GM20431 (cell line): ENCODE data around the gene XDH.

Source experiments
- in situ Hi-C: fragments of 300-500 bp; cut with MseI, MboI; formaldehyde crosslinking; loops from one replicate; pipeline ENCODE4 v1.15.0; 2020; ENCODE audit warnings: low sequenced_read_pairs; ENCODE audit not compliant: unreplicated experiment

Gene XDH

DNA sequence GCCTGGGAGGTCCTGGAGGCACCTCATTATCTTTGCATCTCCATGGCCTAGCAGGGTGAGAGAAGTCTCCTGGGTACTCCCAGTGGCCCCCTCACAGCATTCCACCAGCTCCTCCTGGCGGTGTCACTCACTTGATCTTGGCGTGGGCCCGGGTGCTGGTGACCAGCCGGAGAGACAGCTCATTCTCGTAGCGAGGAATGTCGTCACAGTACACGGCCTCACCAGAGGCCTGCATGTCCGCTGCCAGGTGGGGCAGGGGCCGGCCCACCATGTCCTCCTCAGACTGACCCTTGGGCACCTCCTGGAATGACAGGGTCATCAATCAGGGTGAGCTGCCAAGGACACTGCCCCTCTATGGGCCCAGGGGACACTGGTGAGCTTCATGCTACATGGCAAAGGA, 42.4 kb downstream of the XDH start:
- in situ Hi-C loops, result no loop called here

DNA sequence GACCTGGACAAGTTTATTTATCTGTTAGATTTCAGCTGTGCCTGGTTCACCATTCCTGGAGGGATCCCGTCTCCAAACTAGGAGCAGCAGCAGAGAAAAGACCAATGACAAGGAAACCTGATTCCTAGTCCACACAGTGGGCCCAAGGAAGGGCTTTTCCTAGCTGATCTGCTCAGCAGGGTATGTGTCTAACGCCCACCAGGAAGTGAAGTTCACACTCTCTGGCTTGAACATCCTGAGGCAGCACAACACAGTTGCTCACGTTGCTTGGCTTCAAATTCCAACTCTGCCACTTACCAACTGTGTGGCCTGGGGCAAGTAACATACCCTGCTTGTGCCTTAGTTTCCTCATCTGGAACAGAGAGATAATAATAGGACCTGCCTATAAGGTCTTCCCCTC, 42.9 kb downstream of the XDH start:
- in situ Hi-C loops, result no loop called here

DNA sequence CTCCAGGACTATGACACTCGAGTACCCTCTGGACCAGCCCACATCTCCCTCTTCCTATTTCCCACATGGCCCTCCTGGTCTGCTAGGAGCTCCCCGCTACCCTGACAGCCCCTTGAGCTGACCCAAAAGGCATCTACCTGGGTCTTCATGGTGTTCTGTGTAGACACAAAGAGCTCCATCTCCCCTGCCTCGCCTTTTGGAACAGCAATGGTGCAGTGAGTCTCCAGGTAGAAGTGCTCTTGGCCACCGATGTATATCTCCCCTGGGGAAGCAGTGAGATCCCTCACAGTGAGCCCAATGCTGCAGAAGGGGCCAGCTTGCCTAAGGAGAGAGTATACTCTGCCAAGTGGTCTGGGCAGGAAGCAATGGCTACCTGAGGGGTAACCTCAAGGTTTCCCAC, 47.8 kb downstream of the XDH start:
- in situ Hi-C loops, result no loop called here

DNA sequence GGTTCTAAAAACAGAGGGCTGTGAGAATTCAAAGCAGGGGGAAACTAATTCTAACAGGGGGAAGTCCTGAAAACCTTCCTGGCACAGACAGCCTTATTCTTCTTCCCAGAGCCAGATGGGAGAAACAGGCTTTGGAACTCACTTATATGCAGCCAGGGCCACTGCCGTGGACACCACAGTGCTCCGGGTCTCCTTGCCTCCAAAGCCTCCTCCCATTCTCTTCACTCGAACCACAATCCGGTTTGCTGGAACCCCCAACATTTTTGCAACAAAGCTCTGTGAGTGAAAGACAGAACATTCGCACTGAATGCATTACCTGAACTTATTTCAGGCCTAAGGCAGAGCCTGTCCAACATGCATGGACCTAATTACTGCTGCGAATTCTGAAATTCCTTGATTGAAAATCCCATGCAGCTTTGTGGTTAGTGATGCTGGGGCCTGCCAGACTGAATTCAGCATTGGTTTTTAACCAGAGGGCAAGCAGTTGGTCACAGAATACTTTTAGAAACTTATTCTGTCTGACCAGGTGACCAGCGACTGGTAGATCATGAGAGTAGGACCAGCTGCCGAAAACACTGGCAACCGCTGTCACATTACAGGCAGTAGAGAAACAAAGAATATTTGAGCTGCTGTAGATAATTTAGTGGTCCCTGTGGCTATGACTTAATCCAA, 48.6 kb downstream of the XDH start:
- in situ Hi-C loops, result no loop called here

DNA sequence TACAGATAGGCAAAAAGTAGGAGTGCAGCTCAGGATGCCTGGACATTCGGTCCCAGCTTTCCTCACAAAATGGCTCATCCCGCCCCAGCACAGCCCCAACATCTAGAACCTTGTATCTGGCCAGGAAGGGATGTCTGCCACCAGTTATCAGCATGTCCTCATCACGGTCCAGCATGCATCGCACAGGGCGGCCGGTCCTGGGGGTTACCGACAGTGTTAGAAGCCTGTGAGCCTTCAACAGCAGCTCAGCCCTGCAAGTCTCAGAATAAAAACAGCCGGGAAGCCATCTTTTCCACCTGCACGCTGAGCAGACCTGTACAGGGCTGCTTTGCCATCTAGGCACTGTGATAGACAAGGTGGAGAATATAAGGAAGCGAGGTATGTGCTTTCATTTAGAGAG, 49.2 kb downstream of the XDH start:
- in situ Hi-C loops, result no loop called here

DNA sequence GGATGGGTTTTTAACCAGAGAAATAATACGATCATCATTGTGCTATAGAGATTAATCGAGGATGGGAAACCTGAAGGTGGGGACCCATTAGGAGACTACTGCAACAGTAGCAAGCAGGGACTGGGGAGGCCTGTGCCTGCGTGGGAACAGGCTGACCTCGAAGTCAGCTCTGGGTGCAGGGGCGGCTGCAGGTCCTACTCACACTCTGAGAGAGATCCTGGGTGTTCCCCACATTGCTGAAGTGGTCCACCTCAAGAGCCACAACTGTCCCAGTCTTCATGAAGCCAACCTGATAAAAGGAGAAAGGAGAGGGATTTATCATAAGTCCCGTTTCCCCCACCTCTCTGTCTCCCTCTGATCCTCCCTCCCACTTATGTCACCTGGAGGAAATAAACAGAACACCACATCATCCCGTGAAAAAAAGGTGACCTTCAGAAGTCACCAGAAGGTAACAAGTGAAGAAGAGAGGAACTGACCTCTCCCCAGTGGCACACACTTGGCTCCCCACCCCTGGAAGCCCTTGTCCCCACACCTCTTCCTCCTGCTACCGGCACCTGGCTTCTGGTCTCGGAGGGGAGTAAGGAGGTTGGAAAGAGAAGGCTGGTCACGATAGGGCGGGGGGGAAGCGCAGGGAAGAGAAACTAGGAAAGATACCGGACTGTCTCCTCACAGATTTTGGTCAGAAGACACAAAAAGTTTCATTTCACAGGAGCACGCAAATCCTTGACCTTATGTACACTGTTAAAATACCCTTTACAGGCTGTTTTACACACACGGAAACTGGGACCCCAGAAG, 50.4 kb downstream of the XDH start:
- in situ Hi-C loops, result no loop called here

DNA sequence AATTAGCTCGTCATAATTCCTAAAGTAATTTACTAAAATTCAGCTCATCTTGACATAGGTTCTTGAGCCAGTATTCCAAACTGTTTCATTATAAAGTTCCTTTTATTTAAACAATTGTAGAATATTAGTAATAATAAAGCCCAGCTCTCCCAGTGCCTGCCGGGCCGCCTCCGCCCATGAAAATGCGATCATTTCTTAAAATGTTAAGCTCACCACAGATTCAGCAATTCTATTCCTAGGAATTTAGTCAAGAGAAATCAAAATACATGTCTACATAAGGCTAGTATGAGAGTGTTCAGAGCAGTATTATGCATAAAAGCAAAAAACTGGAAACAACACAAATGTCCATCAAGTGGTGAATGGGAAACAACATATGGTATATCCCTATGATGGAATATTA, 52.0 kb downstream of the XDH start:
- in situ Hi-C loops, result no loop called here

DNA sequence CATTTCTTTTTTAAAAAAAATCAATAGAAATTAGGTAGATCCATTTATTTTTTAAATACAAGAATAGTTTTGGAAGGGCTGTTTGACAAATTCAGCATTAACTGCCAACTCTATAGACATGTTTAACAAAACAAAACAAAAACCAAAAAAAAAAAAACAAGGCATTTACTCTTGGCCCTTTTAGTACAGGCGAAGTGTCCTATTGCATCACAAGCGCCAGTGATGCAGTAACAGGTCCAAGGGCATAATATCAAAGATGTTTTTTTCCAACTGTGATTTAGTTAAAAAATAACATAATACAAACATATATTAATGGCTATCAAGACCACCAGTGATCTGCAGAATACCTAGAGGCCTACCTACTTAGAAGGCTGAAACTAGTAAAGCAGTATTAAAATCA, 55.3 kb downstream of the XDH start:
- in situ Hi-C loops, result no loop called here

DNA sequence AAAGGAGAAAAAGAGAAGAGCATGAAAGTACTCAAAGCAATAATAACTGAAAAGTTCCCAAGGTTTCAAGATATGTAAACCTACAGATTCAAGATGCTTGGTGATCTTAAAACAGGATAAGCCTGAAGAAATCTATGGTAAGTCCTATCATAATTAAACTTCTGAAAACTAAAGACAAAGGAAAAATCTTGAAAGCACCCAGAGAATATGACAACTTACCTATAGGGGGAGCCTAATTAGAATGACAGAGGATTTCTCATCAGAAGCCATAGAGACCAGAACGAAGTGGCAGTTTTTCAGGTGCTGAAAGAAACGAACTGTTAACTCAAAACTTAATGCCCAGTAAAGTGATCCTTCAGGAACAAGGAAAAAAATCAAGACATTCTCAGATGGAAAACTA, 59.7 kb downstream of the XDH start:
- in situ Hi-C loops, result no loop called here

DNA sequence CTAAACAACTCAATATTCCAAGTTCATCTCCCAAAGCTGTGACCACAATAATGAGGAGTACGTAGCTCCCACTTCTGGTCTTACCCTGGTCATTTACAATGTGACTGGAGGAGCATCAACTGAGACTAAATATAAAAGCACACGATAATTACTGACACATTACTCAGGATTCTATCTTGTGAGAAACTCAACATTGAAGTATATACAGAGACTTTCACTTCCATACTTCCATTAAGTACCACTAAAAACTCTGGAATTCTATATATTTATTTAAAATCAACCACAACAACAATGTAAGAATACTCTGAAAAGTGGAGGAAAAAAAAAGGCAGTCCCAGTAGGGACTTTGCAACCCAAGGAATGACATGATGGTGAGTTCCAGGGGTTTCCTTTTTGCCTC, 61.4 kb downstream of the XDH start:
- in situ Hi-C loops, result no loop called here

DNA sequence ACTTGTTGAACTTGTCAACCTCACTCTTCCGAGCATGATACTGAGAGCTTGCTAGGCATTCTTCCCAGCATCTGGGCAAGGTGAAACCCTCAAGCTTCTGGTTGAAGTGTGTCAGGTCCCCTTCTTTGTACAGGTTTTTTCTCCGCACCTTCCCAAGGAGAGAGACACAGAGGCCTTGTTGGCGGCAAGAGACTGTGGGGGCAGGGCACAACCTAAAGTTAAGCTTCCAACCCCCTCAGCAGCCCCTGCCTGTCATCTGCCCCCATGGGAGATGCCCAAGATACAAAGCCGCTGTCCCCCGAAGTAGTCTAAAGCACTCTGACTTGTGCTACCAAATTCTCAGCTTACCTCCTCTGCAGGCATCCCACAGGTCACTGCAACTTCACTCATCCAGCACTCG, 64.9 kb downstream of the XDH start:
- in situ Hi-C loops, result loop anchor here (25.0 kb wide), 1 partner anchor 1162 kb away; no protein-coding TSS in a partner anchor

DNA sequence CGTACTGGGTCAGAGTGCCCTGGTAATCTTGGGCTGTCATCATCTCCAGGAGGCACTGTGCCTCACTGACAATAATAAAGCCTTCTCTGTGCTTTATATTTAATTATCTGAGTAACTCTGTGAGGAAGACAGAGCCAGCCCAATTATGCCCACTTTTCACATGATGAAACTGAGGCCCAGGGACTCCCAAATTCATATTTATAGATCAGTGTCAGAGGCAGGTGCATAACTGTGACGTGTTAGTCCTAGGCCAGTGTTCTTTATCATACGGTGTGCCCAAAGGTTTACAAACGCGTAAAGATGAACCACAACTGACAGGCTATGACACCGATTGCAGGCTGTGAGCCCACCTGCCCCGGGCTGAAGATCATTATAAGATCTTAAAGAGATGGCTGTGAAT, 65.4 kb downstream of the XDH start:
- in situ Hi-C loops, result loop anchor here (25.0 kb wide), 1 partner anchor 1162 kb away; no protein-coding TSS in a partner anchor

DNA sequence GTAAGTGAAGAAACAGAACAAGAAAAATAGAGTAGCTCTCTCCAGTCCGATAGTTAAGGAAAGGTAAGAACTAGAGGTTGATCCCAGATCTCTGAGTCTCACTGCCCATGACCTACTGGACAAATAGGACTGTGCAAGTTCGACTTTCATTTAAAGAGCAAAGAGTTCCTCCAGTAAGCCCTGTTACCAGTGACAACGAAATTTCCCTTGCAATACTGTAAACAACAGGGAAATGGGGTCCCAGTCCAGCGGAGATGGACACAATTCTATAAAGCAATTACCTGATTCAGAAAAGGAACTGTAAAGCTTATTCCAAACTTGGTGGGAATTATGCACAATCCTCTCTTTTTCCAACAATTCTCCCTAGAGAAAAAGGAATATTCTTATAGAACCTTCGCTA, 65.9 kb downstream of the XDH start:
- in situ Hi-C loops, result loop anchor here (25.0 kb wide), 1 partner anchor 1161 kb away; no protein-coding TSS in a partner anchor

DNA sequence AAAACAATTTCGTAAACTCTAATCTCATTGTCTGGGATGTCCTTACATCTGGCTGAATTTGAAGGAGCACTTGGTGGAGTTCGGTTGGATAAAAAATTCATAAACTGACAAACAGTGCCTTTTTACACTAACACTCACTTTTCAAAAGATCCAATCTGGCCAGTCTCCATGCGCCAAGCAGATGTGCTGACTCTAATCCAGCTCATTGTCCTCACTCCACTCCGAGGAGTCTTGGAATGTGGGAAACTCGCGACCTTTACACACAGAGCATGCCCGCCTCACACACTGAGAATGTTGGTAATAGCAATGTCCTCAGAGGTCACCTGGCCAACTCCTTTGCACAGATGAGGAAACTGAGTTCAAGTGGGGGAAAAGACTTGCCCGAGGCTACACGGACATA, 66.8 kb downstream of the XDH start:
- in situ Hi-C loops, result loop anchor here (25.0 kb wide), 1 partner anchor 1160 kb away; no protein-coding TSS in a partner anchor

DNA sequence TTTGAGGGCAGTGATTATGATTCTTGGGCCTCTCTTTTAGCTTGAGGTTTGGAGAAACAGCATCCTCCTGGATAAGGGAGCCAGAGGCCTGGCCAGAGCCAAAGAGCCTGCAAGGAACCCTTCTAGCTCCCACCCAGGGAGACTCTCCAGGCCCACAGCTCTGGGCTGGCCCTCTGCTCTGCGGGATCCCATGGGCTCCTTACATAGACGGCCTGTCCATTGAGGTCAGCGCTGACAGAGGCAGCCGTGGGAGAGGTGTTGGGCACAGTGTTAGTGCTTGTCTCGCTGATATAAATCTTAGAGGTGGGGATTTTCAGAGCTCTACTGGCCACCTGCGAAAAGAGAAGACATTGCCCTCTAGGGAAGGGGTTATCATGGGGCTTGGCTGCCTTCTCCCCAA, 67.2 kb downstream of the XDH start:
- in situ Hi-C loops, result loop anchor here (25.0 kb wide), 1 partner anchor 1160 kb away; no protein-coding TSS in a partner anchor

DNA sequence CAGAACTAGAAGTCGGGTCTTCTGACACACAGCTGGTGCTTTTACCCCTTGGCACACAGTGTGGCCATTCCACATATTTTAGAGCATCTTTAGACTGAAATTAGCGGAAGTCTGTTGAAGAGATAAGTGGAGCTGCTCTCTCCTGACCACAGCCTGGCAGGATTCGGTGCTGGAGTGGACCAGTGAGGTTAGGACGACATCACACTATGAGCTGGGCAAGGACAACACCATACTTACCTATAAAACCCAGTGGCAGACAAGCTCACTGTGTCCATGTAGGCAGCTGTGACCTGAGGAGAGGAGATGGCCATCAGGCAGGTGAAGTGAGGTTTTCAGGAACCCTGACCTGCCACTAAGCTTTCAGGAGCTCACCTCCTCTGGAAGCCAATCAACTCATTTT, 70.1 kb downstream of the XDH start:
- in situ Hi-C loops, result loop anchor here (25.0 kb wide), 1 partner anchor 1157 kb away; no protein-coding TSS in a partner anchor

DNA sequence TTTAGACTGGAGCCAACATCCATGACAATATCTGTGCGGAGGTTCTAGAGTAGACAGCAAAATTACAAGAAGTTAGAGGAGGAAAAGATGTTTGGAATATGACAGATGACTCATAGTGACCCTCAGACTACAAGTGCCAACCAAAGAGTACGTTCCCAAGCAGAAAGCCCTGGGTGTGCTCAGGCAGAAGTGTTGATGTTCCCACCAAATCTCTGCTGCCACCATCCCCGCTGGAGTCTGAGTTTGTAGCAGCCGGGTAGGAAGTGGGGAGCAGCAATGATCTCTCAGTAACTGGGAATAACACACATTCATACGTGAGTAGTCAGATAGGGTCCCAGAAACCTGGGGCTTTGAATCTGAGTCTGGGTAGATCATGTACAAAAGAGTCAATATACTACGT, 73.2 kb downstream of the XDH start:
- in situ Hi-C loops, result loop anchor here (25.0 kb wide), 1 partner anchor 1154 kb away; no protein-coding TSS in a partner anchor

DNA sequence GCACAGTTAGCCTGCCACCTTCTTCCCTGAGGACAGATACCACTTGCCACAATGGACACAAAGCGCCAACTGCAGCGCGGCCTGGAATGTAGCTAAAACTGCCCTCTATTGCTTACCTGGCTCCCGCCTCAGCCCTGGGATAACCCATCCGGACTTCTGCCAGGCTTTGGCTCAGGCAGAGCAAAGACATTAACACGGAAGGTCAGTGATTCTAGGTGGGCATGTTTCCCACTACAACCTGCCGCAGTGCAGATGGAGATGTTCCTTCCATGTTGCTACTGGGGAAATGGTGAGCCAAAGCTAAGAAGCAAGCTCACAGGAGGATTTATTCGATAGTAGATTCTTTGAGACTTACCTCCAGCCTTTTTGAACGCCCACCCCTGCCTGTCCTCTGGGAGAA, 74.8 kb downstream of the XDH start:
- in situ Hi-C loops, result loop anchor here (10.0 to 25.0 kb wide), 2 partner anchors 625 to 1152 kb away; no protein-coding TSS in a partner anchor

DNA sequence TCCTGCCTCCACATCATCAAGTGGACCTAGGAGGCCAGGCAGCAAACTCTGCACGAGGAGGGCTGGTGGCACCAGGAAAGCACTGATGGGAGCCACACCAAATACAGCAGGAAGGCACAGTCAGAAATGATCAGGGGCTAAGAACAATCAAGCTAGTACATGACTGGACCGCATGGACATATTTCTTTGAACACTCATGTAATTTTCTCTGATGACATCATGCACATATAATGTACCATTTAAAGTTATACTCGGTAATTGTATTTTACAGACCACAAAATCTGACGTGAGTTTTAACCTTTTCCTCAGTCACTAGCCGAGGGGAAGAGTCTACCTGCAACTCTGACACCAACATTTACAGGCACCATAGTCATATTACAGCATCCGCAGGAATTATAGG, 76.7 kb downstream of the XDH start:
- in situ Hi-C loops, result loop anchor here (10.0 to 25.0 kb wide), 2 partner anchors 623 to 1151 kb away; no protein-coding TSS in a partner anchor

DNA sequence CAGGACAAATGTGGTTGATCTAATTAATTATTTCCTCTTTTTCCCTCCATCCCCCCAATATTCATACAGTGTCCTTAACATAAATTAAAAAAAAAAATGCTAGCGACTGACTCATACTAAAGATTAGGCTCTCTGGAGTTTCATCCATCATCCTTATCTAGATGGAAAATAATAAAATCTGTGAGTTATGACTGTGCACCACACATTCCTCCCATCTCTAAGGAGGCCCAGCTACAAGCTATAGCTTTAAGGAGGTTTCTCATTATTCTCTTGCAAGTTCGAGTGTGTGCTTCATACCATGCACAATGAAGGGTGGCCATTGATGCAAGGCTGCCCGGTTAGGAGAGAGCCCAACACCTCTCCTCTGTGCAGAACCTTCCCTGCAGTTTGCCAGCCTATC, 77.3 kb downstream of the XDH start:
- in situ Hi-C loops, result loop anchor here (10.0 to 25.0 kb wide), 2 partner anchors 622 to 1150 kb away; no protein-coding TSS in a partner anchor
